Progenitor cell of endocrine pancreas (in vitro differentiated cells): ENCODE data around the gene URB2. TPM values are rescaled to one million over a fixed set of nuclear protein-coding genes. Genes with fewer than 3 reads are reported as not detected.

Experiments used
- DNase-seq: peaks from one replicate; pipeline ENCODE4 v3.0.0; 2021; ENCODE audit warnings: low spot score; ENCODE audit not compliant: unreplicated experiment
- H3K27ac Mint-ChIP-seq: 2 replicates; pipeline ENCODE4 v1.8.0; 2021; ENCODE audit warnings: mild to moderate bottlenecking, moderate library complexity, mixed read lengths
- H3K27me3 Mint-ChIP-seq: 2 replicates; pipeline ENCODE4 v1.8.0; 2021; ENCODE audit warnings: mixed read lengths
- H3K36me3 Mint-ChIP-seq: 2 replicates; pipeline ENCODE4 v1.8.0; 2022; ENCODE audit warnings: mixed read lengths; ENCODE audit not compliant: insufficient read depth
- H3K4me1 Mint-ChIP-seq: 2 replicates; pipeline ENCODE4 v1.8.0; 2021; ENCODE audit warnings: low read depth, mixed read lengths
- H3K4me3 Mint-ChIP-seq: 2 replicates; pipeline ENCODE4 v1.8.0; 2021; ENCODE audit warnings: low read depth, mild to moderate bottlenecking, moderate library complexity, mixed read lengths
- H3K9me3 Mint-ChIP-seq: 2 replicates; pipeline ENCODE4 v1.8.0; 2021; ENCODE audit warnings: low read depth, mixed read lengths
- total RNA-seq: library from RNA; stranded (reverse); gene quantifications from 2 replicates; pipeline ENCODE4 v1.2.1, GENCODE V29; 2021
- TF ChIP-seq, protein P1 (sequence below): fragments of 200-600 bp; sonication (generic); IDR thresholded peaks from one replicate; pipeline ENCODE4 v1.5.0; 2021; ENCODE audit warnings: antibody characterized with exemption, mild to moderate bottlenecking; ENCODE audit not compliant: unreplicated experiment

The URB2 gene
- total RNA-seq, 1 donor from 2014 or later: 16.2 TPM

- Mint-ChIP-seq H3K9me3 (peaks cover 8% of the 10 kb centered on the region), H3K4me1 (peaks cover 4% of the 10 kb centered on the region), H3K27me3 (no peaks in the 10 kb centered on the region), H3K4me3 (no peak overlapping the region), H3K27ac (no peak overlapping the region), H3K36me3 (peaks cover 2% of the 10 kb centered on the region)
- no peak for DNase-seq
- TF ChIP-seq, protein P1, sequence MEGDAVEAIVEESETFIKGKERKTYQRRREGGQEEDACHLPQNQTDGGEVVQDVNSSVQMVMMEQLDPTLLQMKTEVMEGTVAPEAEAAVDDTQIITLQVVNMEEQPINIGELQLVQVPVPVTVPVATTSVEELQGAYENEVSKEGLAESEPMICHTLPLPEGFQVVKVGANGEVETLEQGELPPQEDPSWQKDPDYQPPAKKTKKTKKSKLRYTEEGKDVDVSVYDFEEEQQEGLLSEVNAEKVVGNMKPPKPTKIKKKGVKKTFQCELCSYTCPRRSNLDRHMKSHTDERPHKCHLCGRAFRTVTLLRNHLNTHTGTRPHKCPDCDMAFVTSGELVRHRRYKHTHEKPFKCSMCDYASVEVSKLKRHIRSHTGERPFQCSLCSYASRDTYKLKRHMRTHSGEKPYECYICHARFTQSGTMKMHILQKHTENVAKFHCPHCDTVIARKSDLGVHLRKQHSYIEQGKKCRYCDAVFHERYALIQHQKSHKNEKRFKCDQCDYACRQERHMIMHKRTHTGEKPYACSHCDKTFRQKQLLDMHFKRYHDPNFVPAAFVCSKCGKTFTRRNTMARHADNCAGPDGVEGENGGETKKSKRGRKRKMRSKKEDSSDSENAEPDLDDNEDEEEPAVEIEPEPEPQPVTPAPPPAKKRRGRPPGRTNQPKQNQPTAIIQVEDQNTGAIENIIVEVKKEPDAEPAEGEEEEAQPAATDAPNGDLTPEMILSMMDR: no peak
Measured at GRCh38 chr1:229709500-229710013, 83.5 kb downstream of the URB2 start.

Other genes starting within 250 kb of the URB2 start
- gene ACTA1, start 192.2 kb upstream of the URB2 start, total RNA-seq: 1.8 and 2.5 TPM in 2 replicates
- 53.5 and 54.6 TPM in 2 replicates for gene NUP133, start 117.9 kb upstream of the URB2 start, total RNA-seq
- gene ABCB10, start 67.5 kb upstream of the URB2 start, total RNA-seq: 21.4 and 27.9 TPM in 2 replicates
- gene TAF5L, start 125 bp upstream of the URB2 start, total RNA-seq: 21.0 and 21.4 TPM in 2 replicates